ENCODE results near the gene LHFPL6. TPM values are rescaled to one million over a fixed set of nuclear protein-coding genes. Genes with fewer than 3 reads are reported as not detected.

The LHFPL6 gene
- total and polyA plus RNA-seq, 5 donors from 2014 or later = 0.20 to 0.42 TPM; not detected in 3

GRCh38 chr13:39378306-39378705 lies 224.7 kb downstream of the LHFPL6 start:
- Mint-ChIP-seq H3K4me1 (no peaks in the 10 kb centered on the region), H3K4me3 (no peak overlapping the region), H3K9me3 (peaks cover 0 to 2% (median 0%) of the 10 kb centered on the region in 7 donors), H3K27me3 (peaks cover 7% of the 10 kb centered on the region), H3K27ac (peak overlapping the region in 1 of 3 donors; percentile 14), H3K36me3 (no peaks in the 10 kb centered on the region)
- H3K27me3 ChIP-seq (ENCODE audit: control insufficient read depth, insufficient read depth, low read length) = no peaks in the 10 kb centered on the region
- H3K27ac ChIP-seq (ENCODE audit: insufficient read depth, low read length, poor library complexity, severe bottlenecking) = no peak overlapping the region
- no peak for DNase-seq
- no peaks in the 10 kb centered on the region for H3K4me1 ChIP-seq (ENCODE audit: control insufficient read depth, insufficient read depth, low read length, poor library complexity, severe bottlenecking)
- no peak for ATAC-seq (ENCODE audit: low read depth in 2 of 2)
- H3K36me3 ChIP-seq (ENCODE audit: control insufficient read depth, insufficient read depth, low read length) = no peaks in the 10 kb centered on the region
- H3K4me3 ChIP-seq (ENCODE audit: low read depth, low read length) = no peak overlapping the region
- H3K9me3 ChIP-seq (ENCODE audit: control insufficient read depth in 2 of 2, low read length in 2 of 2) = no peaks in the 10 kb centered on the region

GRCh38 chr13:39377699-39378098 lies 225.3 kb downstream of the LHFPL6 start:
- H3K4me1 Mint-ChIP-seq = no peaks in the 10 kb centered on the region
- peaks cover 7% of the 10 kb centered on the region for H3K27me3 Mint-ChIP-seq
- H3K36me3 ChIP-seq (ENCODE audit: control insufficient read depth, insufficient read depth, low read length) = no peaks in the 10 kb centered on the region
- peaks cover 0 to 2% (median 0%) of the 10 kb centered on the region in 7 donors for H3K9me3 Mint-ChIP-seq
- no peaks in the 10 kb centered on the region for H3K9me3 ChIP-seq (ENCODE audit: control insufficient read depth in 2 of 2, low read length in 2 of 2)
- no peaks in the 10 kb centered on the region for H3K4me1 ChIP-seq (ENCODE audit: control insufficient read depth, insufficient read depth, low read length, poor library complexity, severe bottlenecking)
- no peak overlapping the region for H3K27ac ChIP-seq (ENCODE audit: insufficient read depth, low read length, poor library complexity, severe bottlenecking)
- no peaks in the 10 kb centered on the region for H3K36me3 Mint-ChIP-seq
- no peak overlapping the region for H3K4me3 ChIP-seq (ENCODE audit: low read depth, low read length)
- H3K27me3 ChIP-seq (ENCODE audit: control insufficient read depth, insufficient read depth, low read length) = no peaks in the 10 kb centered on the region
- no peak overlapping the region for H3K27ac Mint-ChIP-seq
- no peak for ATAC-seq (ENCODE audit: low read depth in 2 of 2)
- no peak for DNase-seq
- no peak overlapping the region for H3K4me3 Mint-ChIP-seq

GRCh38 chr13:39376076-39376475 lies 226.9 kb downstream of the LHFPL6 start:
- Mint-ChIP-seq H3K4me3 (no peak overlapping the region), H3K4me1 (no peaks in the 10 kb centered on the region), H3K9me3 (peaks cover 0 to 2% (median 0%) of the 10 kb centered on the region in 7 donors), H3K27me3 (peaks cover 7% of the 10 kb centered on the region), H3K36me3 (no peaks in the 10 kb centered on the region), H3K27ac (no peak overlapping the region)
- Histone ChIP-seq H3K4me3 (ENCODE audit: low read depth, low read length) (no peak overlapping the region), H3K27me3 (ENCODE audit: control insufficient read depth, insufficient read depth, low read length) (no peaks in the 10 kb centered on the region), H3K4me1 (ENCODE audit: control insufficient read depth, insufficient read depth, low read length, poor library complexity, severe bottlenecking) (no peaks in the 10 kb centered on the region), H3K27ac (ENCODE audit: insufficient read depth, low read length, poor library complexity, severe bottlenecking) (no peak overlapping the region), H3K36me3 (ENCODE audit: control insufficient read depth, insufficient read depth, low read length) (no peaks in the 10 kb centered on the region), H3K9me3 (ENCODE audit: control insufficient read depth in 2 of 2, low read length in 2 of 2) (no peaks in the 10 kb centered on the region)
- ATAC-seq (ENCODE audit: low read depth in 2 of 2) (no peak), DNase-seq (no peak)

GRCh38 chr13:39375601-39376000 lies 227.4 kb downstream of the LHFPL6 start:
- Mint-ChIP-seq H3K4me1 (no peaks in the 10 kb centered on the region), H3K27me3 (peaks cover 7% of the 10 kb centered on the region), H3K27ac (no peak overlapping the region), H3K4me3 (no peak overlapping the region), H3K36me3 (no peaks in the 10 kb centered on the region), H3K9me3 (peaks cover 0 to 2% (median 0%) of the 10 kb centered on the region in 7 donors)
- ATAC-seq (ENCODE audit: low read depth in 2 of 2) (no peak), DNase-seq (no peak)
- no peak overlapping the region for H3K27ac ChIP-seq (ENCODE audit: insufficient read depth, low read length, poor library complexity, severe bottlenecking)
- H3K36me3 ChIP-seq (ENCODE audit: control insufficient read depth, insufficient read depth, low read length) = no peaks in the 10 kb centered on the region
- H3K4me3 ChIP-seq (ENCODE audit: low read depth, low read length) = no peak overlapping the region
- H3K9me3 ChIP-seq (ENCODE audit: control insufficient read depth in 2 of 2, low read length in 2 of 2) = no peaks in the 10 kb centered on the region
- no peaks in the 10 kb centered on the region for H3K27me3 ChIP-seq (ENCODE audit: control insufficient read depth, insufficient read depth, low read length)
- no peaks in the 10 kb centered on the region for H3K4me1 ChIP-seq (ENCODE audit: control insufficient read depth, insufficient read depth, low read length, poor library complexity, severe bottlenecking)

GRCh38 chr13:39374741-39375189 lies 228.2 kb downstream of the LHFPL6 start:
- Histone ChIP-seq H3K27me3 (ENCODE audit: control insufficient read depth, insufficient read depth, low read length) (no peaks in the 10 kb centered on the region), H3K9me3 (ENCODE audit: control insufficient read depth in 2 of 2, low read length in 2 of 2) (no peaks in the 10 kb centered on the region), H3K4me3 (ENCODE audit: low read depth, low read length) (no peak overlapping the region), H3K4me1 (ENCODE audit: control insufficient read depth, insufficient read depth, low read length, poor library complexity, severe bottlenecking) (no peaks in the 10 kb centered on the region), H3K27ac (ENCODE audit: insufficient read depth, low read length, poor library complexity, severe bottlenecking) (no peak overlapping the region), H3K36me3 (ENCODE audit: control insufficient read depth, insufficient read depth, low read length) (no peaks in the 10 kb centered on the region)
- Mint-ChIP-seq H3K27me3 (peaks cover 7% of the 10 kb centered on the region), H3K4me3 (no peak overlapping the region), H3K36me3 (no peaks in the 10 kb centered on the region), H3K27ac (no peak overlapping the region), H3K9me3 (peaks cover 0 to 2% (median 0%) of the 10 kb centered on the region in 7 donors), H3K4me1 (no peaks in the 10 kb centered on the region)
- ATAC-seq (ENCODE audit: low read depth in 2 of 2) (no peak), DNase-seq (no peak)

GRCh38 chr13:39373145-39373544 lies 229.8 kb downstream of the LHFPL6 start:
- H3K27me3 ChIP-seq (ENCODE audit: control insufficient read depth, insufficient read depth, low read length) = no peaks in the 10 kb centered on the region
- no peaks in the 10 kb centered on the region for H3K4me1 ChIP-seq (ENCODE audit: control insufficient read depth, insufficient read depth, low read length, poor library complexity, severe bottlenecking)
- H3K36me3 ChIP-seq (ENCODE audit: control insufficient read depth, insufficient read depth, low read length) = no peaks in the 10 kb centered on the region
- no peaks in the 10 kb centered on the region for H3K9me3 ChIP-seq (ENCODE audit: control insufficient read depth in 2 of 2, low read length in 2 of 2)
- DNase-seq (no peak), ATAC-seq (ENCODE audit: low read depth in 2 of 2) (no peak)
- H3K4me3 ChIP-seq (ENCODE audit: low read depth, low read length) = no peak overlapping the region
- H3K36me3 Mint-ChIP-seq = no peaks in the 10 kb centered on the region
- no peaks in the 10 kb centered on the region for H3K4me1 Mint-ChIP-seq
- H3K27me3 Mint-ChIP-seq = peaks cover 4% of the 10 kb centered on the region
- H3K4me3 Mint-ChIP-seq = no peak overlapping the region
- no peak overlapping the region for H3K27ac Mint-ChIP-seq
- peaks cover 0 to 2% (median 0%) of the 10 kb centered on the region in 7 donors for H3K9me3 Mint-ChIP-seq
- no peak overlapping the region for H3K27ac ChIP-seq (ENCODE audit: insufficient read depth, low read length, poor library complexity, severe bottlenecking)

GRCh38 chr13:39371706-39372105 lies 231.3 kb downstream of the LHFPL6 start:
- H3K36me3 ChIP-seq (ENCODE audit: control insufficient read depth, insufficient read depth, low read length) = no peaks in the 10 kb centered on the region
- DNase-seq (no peak), ATAC-seq (ENCODE audit: low read depth in 2 of 2) (no peak)
- H3K4me3 ChIP-seq (ENCODE audit: low read depth, low read length) = no peak overlapping the region
- no peaks in the 10 kb centered on the region for H3K4me1 ChIP-seq (ENCODE audit: control insufficient read depth, insufficient read depth, low read length, poor library complexity, severe bottlenecking)
- no peaks in the 10 kb centered on the region for H3K9me3 ChIP-seq (ENCODE audit: control insufficient read depth in 2 of 2, low read length in 2 of 2)
- H3K27me3 ChIP-seq (ENCODE audit: control insufficient read depth, insufficient read depth, low read length) = peaks cover 3% of the 10 kb centered on the region
- Mint-ChIP-seq H3K4me1 (no peaks in the 10 kb centered on the region), H3K9me3 (peaks cover 0 to 2% (median 0%) of the 10 kb centered on the region in 7 donors), H3K27me3 (peaks cover 4% of the 10 kb centered on the region), H3K4me3 (no peak overlapping the region), H3K27ac (peak overlapping the region in 1 of 3 donors; percentile 59), H3K36me3 (no peaks in the 10 kb centered on the region)
- no peak overlapping the region for H3K27ac ChIP-seq (ENCODE audit: insufficient read depth, low read length, poor library complexity, severe bottlenecking)

- Mint-ChIP-seq H3K4me3 (no peak overlapping the region), H3K27ac (no peak overlapping the region), H3K36me3 (no peaks in the 10 kb centered on the region), H3K27me3 (peaks cover 4% of the 10 kb centered on the region), H3K4me1 (no peaks in the 10 kb centered on the region), H3K9me3 (peaks cover 0 to 2% (median 0%) of the 10 kb centered on the region in 7 donors)
- H3K27ac ChIP-seq (ENCODE audit: insufficient read depth, low read length, poor library complexity, severe bottlenecking) = no peak overlapping the region
- DNase-seq (no peak), ATAC-seq (ENCODE audit: low read depth in 2 of 2) (no peak)
- peaks cover 3% of the 10 kb centered on the region for H3K27me3 ChIP-seq (ENCODE audit: control insufficient read depth, insufficient read depth, low read length)
- no peaks in the 10 kb centered on the region for H3K4me1 ChIP-seq (ENCODE audit: control insufficient read depth, insufficient read depth, low read length, poor library complexity, severe bottlenecking)
- H3K9me3 ChIP-seq (ENCODE audit: control insufficient read depth in 2 of 2, low read length in 2 of 2) = no peaks in the 10 kb centered on the region
- H3K36me3 ChIP-seq (ENCODE audit: control insufficient read depth, insufficient read depth, low read length) = no peaks in the 10 kb centered on the region
- no peak overlapping the region for H3K4me3 ChIP-seq (ENCODE audit: low read depth, low read length)
These were observed 232.4 kb downstream of the LHFPL6 start for GRCh38 chr13:39370554-39370953.

All from CD4-positive, CD25-positive, alpha-beta regulatory T cell (primary cell).